Activated T-cell treated with anti-CD3 and anti-CD28 coated beads, Interleukin-2, amount 50 U/mL, for 72 hours (primary cell): ENCODE measurements around the gene GDPD5. TPM values are rescaled to one million over a fixed set of nuclear protein-coding genes. Genes with fewer than 3 reads are reported as not detected.
"Not testable (repeated sequence)": the region's sequence is repeated elsewhere in the genome, so short reads cannot be mapped to it uniquely, and the experiment has no call there.

Experiments
- ATAC-seq, 2 donors: fragments of 150-1000 bp; cut with Tn5 transposase; replicated peaks in 1 of 2; 2 replicates each; pipeline ENCODE4 v1.10.0; 2021; ENCODE audit warnings: moderate library complexity in 2 of 2, mild to moderate bottlenecking in 1 of 2
- DNase-seq, 2 donors: peaks; one replicate each; pipeline ENCODE4 v3.0.0; 2021 to 2022; ENCODE audit warnings: mixed read lengths in 1 of 2
- H3K27ac Mint-ChIP-seq: one replicate; pipeline ENCODE4 v1.8.0; 2022; ENCODE audit warnings: mild to moderate bottlenecking, moderate library complexity, mixed read lengths
- H3K27me3 Mint-ChIP-seq: one replicate; pipeline ENCODE4 v1.8.0; 2022; ENCODE audit warnings: low read depth, mixed read lengths
- H3K36me3 Mint-ChIP-seq, 2 donors: one replicate each; pipeline ENCODE4 v1.8.0; 2022; ENCODE audit warnings: mixed read lengths in 2 of 2, mild to moderate bottlenecking in 1 of 2; ENCODE audit not compliant: insufficient read depth in 2 of 2
- H3K4me1 Mint-ChIP-seq: one replicate; pipeline ENCODE4 v1.8.0; 2022; ENCODE audit warnings: low read depth, mixed read lengths
- H3K4me3 Mint-ChIP-seq, 2 donors: one replicate each; pipeline ENCODE4 v1.8.0; 2022; ENCODE audit warnings: mild to moderate bottlenecking in 2 of 2, mixed read lengths in 2 of 2, moderate library complexity in 2 of 2
- H3K9me3 Mint-ChIP-seq, 2 donors: one replicate each; pipeline ENCODE4 v1.8.0; 2022; ENCODE audit warnings: mixed read lengths in 2 of 2
- total RNA-seq, 2 donors: library from RNA; stranded (reverse); gene quantifications; one replicate each; pipeline ENCODE4 v1.2.3, GENCODE V29; 2022

GDPD5 gene
- total RNA-seq, 2 donors from 2014 or later: 16.9 to 29.5 TPM

GRCh38 chr11:75413146-75413545 is 112.6 kb downstream of the GDPD5 start:
- not testable (repeated sequence) for DNase-seq, H3K9me3 Mint-ChIP-seq, ATAC-seq, H3K27me3 Mint-ChIP-seq, H3K4me3 Mint-ChIP-seq, H3K4me1 Mint-ChIP-seq, H3K36me3 Mint-ChIP-seq
- H3K27ac Mint-ChIP-seq: peak overlapping the region; percentile 65

GRCh38 chr11:75409971-75410370 is 115.8 kb downstream of the GDPD5 start:
- DNase-seq, H3K27ac Mint-ChIP-seq, H3K4me3 Mint-ChIP-seq, H3K4me1 Mint-ChIP-seq, ATAC-seq, H3K27me3 Mint-ChIP-seq, H3K9me3 Mint-ChIP-seq: not testable (repeated sequence)
- H3K36me3 Mint-ChIP-seq: peaks cover 9 to 32% of the 10 kb centered on the region in 2 donors

- Mint-ChIP-seq H3K36me3 (peaks cover 15 to 41% of the 10 kb centered on the region in 2 donors), H3K27me3 (no peaks in the 10 kb centered on the region), H3K9me3 (no peaks in the 10 kb centered on the region), H3K4me1 (peaks cover 15% of the 10 kb centered on the region), H3K4me3 (no peak overlapping the region), H3K27ac (no peak overlapping the region)
- no peak for DNase-seq
- ATAC-seq: peak in 1 of 2 donors; percentile 33
These were observed 116.9 kb downstream of the GDPD5 start for GRCh38 chr11:75408957-75409219.

- peaks cover 41% of the 10 kb centered on the region for H3K4me1 Mint-ChIP-seq
- peaks cover 31 to 58% of the 10 kb centered on the region in 2 donors for H3K36me3 Mint-ChIP-seq
These were observed 119.4 kb downstream of the GDPD5 start for GRCh38 chr11:75406338-75406777.

GRCh38 chr11:75403983-75404658 is 121.6 kb downstream of the GDPD5 start:
- peak in 1 of 2 donors; percentile 14 for ATAC-seq

More at GRCh38 chr11:75406338-75406777, 119.4 kb downstream of the GDPD5 start:
- H3K4me3 Mint-ChIP-seq: no peak overlapping the region
- H3K27ac Mint-ChIP-seq: peak overlapping the region; percentile 79
- H3K27me3 Mint-ChIP-seq: no peaks in the 10 kb centered on the region
- DNase-seq: no peak
- ATAC-seq: peak in 1 of 2 donors; percentile 15
- no peaks in the 10 kb centered on the region for H3K9me3 Mint-ChIP-seq

GRCh38 chr11:75403037-75403436 is 122.7 kb downstream of the GDPD5 start:
- ATAC-seq: no peak
- peak overlapping the region; percentile 98 for H3K4me3 Mint-ChIP-seq
- no peak for DNase-seq
- peaks cover 46% of the 10 kb centered on the region for H3K4me1 Mint-ChIP-seq
- peaks cover 42 to 70% of the 10 kb centered on the region in 2 donors for H3K36me3 Mint-ChIP-seq
- no peaks in the 10 kb centered on the region for H3K27me3 Mint-ChIP-seq
- peak overlapping the region; percentile 99 for H3K27ac Mint-ChIP-seq
- no peaks in the 10 kb centered on the region for H3K9me3 Mint-ChIP-seq

More at GRCh38 chr11:75403983-75404658, 121.6 kb downstream of the GDPD5 start:
- peak overlapping the region; percentile 46 to 98 for H3K4me3 Mint-ChIP-seq
- peaks cover 47% of the 10 kb centered on the region for H3K4me1 Mint-ChIP-seq
- peaks cover 42 to 72% of the 10 kb centered on the region in 2 donors for H3K36me3 Mint-ChIP-seq
- peak in 1 of 2 donors; percentile 40 for DNase-seq
- H3K9me3 Mint-ChIP-seq: no peaks in the 10 kb centered on the region
- peak overlapping the region; percentile 99 for H3K27ac Mint-ChIP-seq
- no peaks in the 10 kb centered on the region for H3K27me3 Mint-ChIP-seq

- DNase-seq (no peak), ATAC-seq (no peak)
- peak overlapping the region; percentile 99 for H3K27ac Mint-ChIP-seq
- H3K9me3 Mint-ChIP-seq: no peaks in the 10 kb centered on the region
- peaks cover 40% of the 10 kb centered on the region for H3K4me1 Mint-ChIP-seq
- no peaks in the 10 kb centered on the region for H3K27me3 Mint-ChIP-seq
- H3K36me3 Mint-ChIP-seq: peaks cover 38 to 64% of the 10 kb centered on the region in 2 donors
- H3K4me3 Mint-ChIP-seq: peak overlapping the region; percentile 98
These were observed 123.6 kb downstream of the GDPD5 start for GRCh38 chr11:75402002-75402773.

GRCh38 chr11:75400146-75400865 is 125.4 kb downstream of the GDPD5 start:
- ATAC-seq (peak in 1 of 2 donors; percentile 6), DNase-seq (no peak)
- peak overlapping the region; percentile 99 for H3K27ac Mint-ChIP-seq
- peaks cover 40% of the 10 kb centered on the region for H3K4me1 Mint-ChIP-seq
- H3K27me3 Mint-ChIP-seq: peaks cover 10% of the 10 kb centered on the region
- peaks cover 38 to 50% of the 10 kb centered on the region in 2 donors for H3K36me3 Mint-ChIP-seq
- no peaks in the 10 kb centered on the region for H3K9me3 Mint-ChIP-seq
- peak overlapping the region; percentile 98 for H3K4me3 Mint-ChIP-seq

- peak; percentile 90 to 91 for DNase-seq
- peak within 1 kb of the TSS; percentile 98 for H3K4me3 Mint-ChIP-seq
- H3K36me3 Mint-ChIP-seq: peaks cover 35 to 44% of the 10 kb centered on the region in 2 donors
- H3K4me1 Mint-ChIP-seq: peaks cover 40% of the 10 kb centered on the region
- peak; percentile 95 for ATAC-seq
- peaks cover 10% of the 10 kb centered on the region for H3K27me3 Mint-ChIP-seq
- H3K27ac Mint-ChIP-seq: peak within 1 kb of the TSS; percentile 99
- no peaks in the 10 kb centered on the region for H3K9me3 Mint-ChIP-seq
These were observed 126.2 kb downstream of the GDPD5 start, which contains the start of gene RPS3 for GRCh38 chr11:75399344-75400145. Gene RPS3, plus strand, starts transcription at chr11:75399518. Its CDS starts 30 bp downstream, at chr11:75399548.

GRCh38 chr11:75398906-75399305 is 126.8 kb downstream of the GDPD5 start:
- Mint-ChIP-seq H3K27me3 (peaks cover 10% of the 10 kb centered on the region), H3K9me3 (no peaks in the 10 kb centered on the region), H3K4me3 (peak overlapping the region; percentile 98), H3K27ac (peak overlapping the region; percentile 99), H3K36me3 (peaks cover 28 to 38% of the 10 kb centered on the region in 2 donors), H3K4me1 (peaks cover 40% of the 10 kb centered on the region)
- DNase-seq (no peak), ATAC-seq (no peak)

- Mint-ChIP-seq H3K36me3 (peaks cover under 1% of the 10 kb centered on the region in 2 donors), H3K27me3 (peaks cover 10% of the 10 kb centered on the region), H3K4me3 (no peak overlapping the region), H3K27ac (no peak overlapping the region), H3K9me3 (no peaks in the 10 kb centered on the region), H3K4me1 (peaks cover 9% of the 10 kb centered on the region)
- ATAC-seq (peak; percentile 75 to 78), DNase-seq (no peak)
These were observed 131.5 kb downstream of the GDPD5 start for GRCh38 chr11:75394085-75394840.

- ATAC-seq (no peak), DNase-seq (no peak)
- no peaks in the 10 kb centered on the region for H3K9me3 Mint-ChIP-seq
- H3K27ac Mint-ChIP-seq: no peak overlapping the region
- peaks cover 9% of the 10 kb centered on the region for H3K4me1 Mint-ChIP-seq
- no peaks in the 10 kb centered on the region for H3K27me3 Mint-ChIP-seq
- no peaks in the 10 kb centered on the region for H3K36me3 Mint-ChIP-seq
- no peak overlapping the region for H3K4me3 Mint-ChIP-seq
These were observed 135.8 kb downstream of the GDPD5 start for GRCh38 chr11:75389925-75390324.
